ENCODE data around the gene SLC6A20.

Gene SLC6A20

DNA sequence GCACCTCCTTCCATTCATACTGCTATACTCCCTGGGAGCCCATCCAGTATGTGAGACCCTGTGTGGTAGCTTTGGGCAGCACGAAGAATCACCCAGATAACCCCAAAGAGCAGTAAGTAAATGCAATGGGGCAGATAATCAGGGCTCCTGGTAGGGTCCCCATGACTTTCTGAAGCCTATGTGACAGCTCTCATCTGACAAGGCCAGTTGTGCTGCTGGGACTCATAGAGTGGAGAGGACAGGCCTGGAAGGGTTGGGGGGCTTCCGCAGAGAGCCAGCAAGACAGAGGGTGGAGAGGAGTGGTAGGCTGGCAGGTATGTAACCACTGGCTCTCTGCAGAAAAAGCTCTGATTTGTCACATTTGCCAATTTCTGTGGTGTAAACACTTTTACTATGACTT is 3.2 kb upstream of the SLC6A20 start:
- no peak for TF ChIP-seq MYC (IDR thresholded peaks at IDR 0.05; ENCODE audit: low read depth, low read length)
- TF ChIP-seq, protein P1, sequence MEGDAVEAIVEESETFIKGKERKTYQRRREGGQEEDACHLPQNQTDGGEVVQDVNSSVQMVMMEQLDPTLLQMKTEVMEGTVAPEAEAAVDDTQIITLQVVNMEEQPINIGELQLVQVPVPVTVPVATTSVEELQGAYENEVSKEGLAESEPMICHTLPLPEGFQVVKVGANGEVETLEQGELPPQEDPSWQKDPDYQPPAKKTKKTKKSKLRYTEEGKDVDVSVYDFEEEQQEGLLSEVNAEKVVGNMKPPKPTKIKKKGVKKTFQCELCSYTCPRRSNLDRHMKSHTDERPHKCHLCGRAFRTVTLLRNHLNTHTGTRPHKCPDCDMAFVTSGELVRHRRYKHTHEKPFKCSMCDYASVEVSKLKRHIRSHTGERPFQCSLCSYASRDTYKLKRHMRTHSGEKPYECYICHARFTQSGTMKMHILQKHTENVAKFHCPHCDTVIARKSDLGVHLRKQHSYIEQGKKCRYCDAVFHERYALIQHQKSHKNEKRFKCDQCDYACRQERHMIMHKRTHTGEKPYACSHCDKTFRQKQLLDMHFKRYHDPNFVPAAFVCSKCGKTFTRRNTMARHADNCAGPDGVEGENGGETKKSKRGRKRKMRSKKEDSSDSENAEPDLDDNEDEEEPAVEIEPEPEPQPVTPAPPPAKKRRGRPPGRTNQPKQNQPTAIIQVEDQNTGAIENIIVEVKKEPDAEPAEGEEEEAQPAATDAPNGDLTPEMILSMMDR (IDR thresholded peaks at IDR 0.05; ENCODE audit: low read depth, low read length), result no peak
- TF ChIP-seq, protein P2, sequence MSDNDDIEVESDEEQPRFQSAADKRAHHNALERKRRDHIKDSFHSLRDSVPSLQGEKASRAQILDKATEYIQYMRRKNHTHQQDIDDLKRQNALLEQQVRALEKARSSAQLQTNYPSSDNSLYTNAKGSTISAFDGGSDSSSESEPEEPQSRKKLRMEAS (IDR thresholded peaks at IDR 0.05; ENCODE audit: low read depth, low read length), result no peak
- no peak for TF ChIP-seq POLR2A (IDR thresholded peaks at IDR 0.05; ENCODE audit: extremely low read depth, insufficient read length)
- no peak for DNase-seq (ENCODE audit: low read depth)
- H3K4me3 ChIP-seq (ENCODE audit: low read depth, low read length), result no peak overlapping the region

DNA sequence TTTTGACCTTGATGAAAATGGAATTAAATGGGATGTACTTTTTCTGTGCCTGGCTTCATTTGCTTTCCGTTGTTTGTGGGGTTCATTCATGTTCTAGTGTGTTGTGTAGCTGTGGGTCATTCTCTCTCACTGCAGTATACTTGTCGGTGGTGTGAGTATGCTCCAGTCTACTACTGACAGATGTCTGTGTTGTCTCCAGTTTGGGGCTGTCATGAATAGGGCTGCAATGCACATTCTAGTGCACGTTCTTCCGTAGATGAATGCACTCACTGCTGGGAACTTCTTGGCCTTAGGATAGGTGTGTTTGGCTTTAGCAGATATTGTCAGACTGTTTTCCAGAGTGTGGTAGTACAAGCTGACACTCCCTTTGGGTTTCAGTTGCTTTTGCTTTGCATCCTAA is 1.7 kb upstream of the SLC6A20 start:
- no peak for DNase-seq (ENCODE audit: low read depth)
- no peak overlapping the region for H3K4me3 ChIP-seq (ENCODE audit: low read depth, low read length)
- TF ChIP-seq, protein P2 (IDR thresholded peaks at IDR 0.05; ENCODE audit: low read depth, low read length), result no peak
- TF ChIP-seq MYC (IDR thresholded peaks at IDR 0.05; ENCODE audit: low read depth, low read length) (no peak), POLR2A (IDR thresholded peaks at IDR 0.05; ENCODE audit: extremely low read depth, insufficient read length) (no peak)
- TF ChIP-seq, protein P1 (IDR thresholded peaks at IDR 0.05; ENCODE audit: low read depth, low read length), result no peak

DNA sequence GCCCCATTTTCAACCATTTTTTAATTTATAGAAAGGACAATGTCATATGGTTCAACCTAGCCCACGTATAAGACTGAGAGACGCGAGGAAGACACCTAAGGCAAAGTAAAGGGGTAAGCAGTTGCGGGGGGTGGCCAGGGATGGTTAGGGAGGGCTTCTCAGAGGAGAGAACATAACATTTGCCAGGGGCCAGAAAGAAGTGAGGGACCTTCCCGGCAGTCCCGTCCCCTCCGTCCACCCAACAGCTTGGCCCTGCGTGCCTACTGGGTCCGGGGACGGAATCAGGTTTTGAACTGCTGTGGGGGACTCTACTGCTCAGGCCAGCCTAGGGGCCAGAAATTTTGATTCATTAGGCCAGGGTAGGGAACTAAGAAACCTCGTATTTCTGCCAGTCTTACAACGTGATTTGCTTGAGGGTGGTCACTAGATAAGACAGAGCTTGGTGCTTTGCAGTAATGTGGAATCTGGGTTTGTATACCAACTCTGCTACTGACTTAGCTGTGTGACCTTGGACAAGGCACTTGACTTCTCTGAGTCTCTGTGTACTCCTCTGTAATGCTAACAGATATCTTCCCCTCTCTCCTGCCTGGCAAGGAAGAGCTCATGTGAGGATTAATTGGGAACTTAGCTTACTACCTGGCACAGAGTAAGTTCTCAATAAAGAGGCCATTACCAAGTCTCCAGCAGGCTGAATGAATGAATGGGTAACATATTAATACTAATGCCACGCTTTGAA is 734 bp upstream of the SLC6A20 start:
- TF ChIP-seq POLR2A (IDR thresholded peaks at IDR 0.05; ENCODE audit: extremely low read depth, insufficient read length) (no peak), MYC (IDR thresholded peaks at IDR 0.05; ENCODE audit: low read depth, low read length) (no peak)
- TF ChIP-seq, protein P1 (IDR thresholded peaks at IDR 0.05; ENCODE audit: low read depth, low read length), result no peak
- TF ChIP-seq, protein P2 (IDR thresholded peaks at IDR 0.05; ENCODE audit: low read depth, low read length), result no peak
- no peak for DNase-seq (ENCODE audit: low read depth)
- H3K4me3 ChIP-seq (ENCODE audit: low read depth, low read length), result no peak overlapping the region

DNA sequence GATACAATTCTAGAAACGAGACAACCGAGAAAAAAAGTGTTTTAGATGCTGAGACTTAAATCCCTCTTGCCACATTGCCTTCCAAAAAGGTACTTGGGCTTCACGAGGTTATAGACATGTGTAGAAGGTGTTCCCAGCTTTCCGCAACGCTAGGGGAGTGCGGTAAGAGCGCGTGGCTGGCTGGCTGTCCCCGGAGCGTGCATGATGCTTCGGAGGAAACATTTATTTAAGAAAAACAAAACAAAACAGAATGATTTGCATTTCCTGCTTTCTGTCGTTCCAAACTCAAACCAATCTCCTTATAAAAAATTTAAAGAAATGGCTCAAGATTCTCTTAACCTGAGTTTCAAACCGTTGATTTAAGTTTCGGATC is 841 bp downstream of the SLC6A20 start:
- H3K4me3 ChIP-seq (ENCODE audit: low read depth, low read length), result no peak overlapping the region
- no peak for TF ChIP-seq MYC (IDR thresholded peaks at IDR 0.05; ENCODE audit: low read depth, low read length)
- TF ChIP-seq POLR2A (IDR thresholded peaks at IDR 0.05; ENCODE audit: extremely low read depth, insufficient read length), result no peak
- TF ChIP-seq, protein P2 (IDR thresholded peaks at IDR 0.05; ENCODE audit: low read depth, low read length), result no peak
- TF ChIP-seq, protein P1 (IDR thresholded peaks at IDR 0.05; ENCODE audit: low read depth, low read length), result no peak
- DNase-seq (ENCODE audit: low read depth), result no peak

DNA sequence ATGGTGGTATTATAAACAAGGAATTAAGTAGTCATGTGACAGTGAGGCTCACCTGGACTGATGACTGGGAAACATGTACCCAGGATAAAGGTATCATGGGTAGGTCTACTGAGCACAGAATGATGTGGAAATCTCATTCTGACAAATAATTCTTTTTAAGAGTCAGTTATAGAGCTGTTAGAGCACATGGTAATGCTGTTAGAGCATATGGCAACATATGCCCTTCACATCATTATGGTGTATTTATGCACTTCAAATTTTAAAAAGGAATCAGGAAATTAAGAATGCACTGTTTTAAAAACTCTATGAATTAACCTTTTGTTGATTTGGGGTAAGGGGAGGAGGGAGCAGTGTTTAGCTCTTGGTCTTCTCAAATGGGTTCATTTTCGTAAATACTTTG is 1.7 kb downstream of the SLC6A20 start:
- TF ChIP-seq, protein P2 (IDR thresholded peaks at IDR 0.05; ENCODE audit: low read depth, low read length), result no peak
- TF ChIP-seq, protein P1 (IDR thresholded peaks at IDR 0.05; ENCODE audit: low read depth, low read length), result no peak
- no peak for TF ChIP-seq MYC (IDR thresholded peaks at IDR 0.05; ENCODE audit: low read depth, low read length)
- TF ChIP-seq POLR2A (IDR thresholded peaks at IDR 0.05; ENCODE audit: extremely low read depth, insufficient read length), result no peak
- no peak for DNase-seq (ENCODE audit: low read depth)
- H3K4me3 ChIP-seq (ENCODE audit: low read depth, low read length), result no peak overlapping the region

Measured in NB4 (cell line).